ENCODE results near the gene MYRIP.

The MYRIP gene

GRCh38 chr3:39941931-39942330 lies 132.5 kb downstream of the MYRIP start:
- no peak for DNase-seq (ENCODE audit: low read depth)
- no peak overlapping the region for H3K4me3 ChIP-seq (ENCODE audit: low read depth, low read length)
- TF ChIP-seq CTCF (IDR thresholded peaks at IDR 0.05; ENCODE audit: insufficient read depth, low read depth, low read length, missing control alignments), result no peak

GRCh38 chr3:39960515-39961191 lies 151.2 kb downstream of the MYRIP start:
- no peak for TF ChIP-seq CTCF (IDR thresholded peaks at IDR 0.05; ENCODE audit: insufficient read depth, low read depth, low read length, missing control alignments)
- no peak overlapping the region for H3K4me3 ChIP-seq (ENCODE audit: low read depth, low read length)
- no peak for DNase-seq (ENCODE audit: low read depth)

GRCh38 chr3:39961230-39961629 lies 151.8 kb downstream of the MYRIP start:
- no peak overlapping the region for H3K4me3 ChIP-seq (ENCODE audit: low read depth, low read length)
- DNase-seq (ENCODE audit: low read depth), result no peak
- TF ChIP-seq CTCF (IDR thresholded peaks at IDR 0.05; ENCODE audit: insufficient read depth, low read depth, low read length, missing control alignments), result no peak

GRCh38 chr3:39962581-39962980 lies 153.2 kb downstream of the MYRIP start:
- DNase-seq (ENCODE audit: low read depth), result no peak
- no peak for TF ChIP-seq CTCF (IDR thresholded peaks at IDR 0.05; ENCODE audit: insufficient read depth, low read depth, low read length, missing control alignments)
- H3K4me3 ChIP-seq (ENCODE audit: low read depth, low read length), result no peak overlapping the region

GRCh38 chr3:39965461-39965860 lies 156.1 kb downstream of the MYRIP start:
- TF ChIP-seq CTCF (IDR thresholded peaks at IDR 0.05; ENCODE audit: insufficient read depth, low read depth, low read length, missing control alignments), result no peak
- no peak overlapping the region for H3K4me3 ChIP-seq (ENCODE audit: low read depth, low read length)
- DNase-seq (ENCODE audit: low read depth), result no peak

GRCh38 chr3:39965997-39966396 lies 156.6 kb downstream of the MYRIP start:
- TF ChIP-seq CTCF (IDR thresholded peaks at IDR 0.05; ENCODE audit: insufficient read depth, low read depth, low read length, missing control alignments), result no peak
- no peak overlapping the region for H3K4me3 ChIP-seq (ENCODE audit: low read depth, low read length)
- DNase-seq (ENCODE audit: low read depth), result no peak

- no peak for DNase-seq (ENCODE audit: low read depth)
- no peak for TF ChIP-seq CTCF (IDR thresholded peaks at IDR 0.05; ENCODE audit: insufficient read depth, low read depth, low read length, missing control alignments)
- H3K4me3 ChIP-seq (ENCODE audit: low read depth, low read length), result no peak overlapping the region
These were observed 161.6 kb downstream of the MYRIP start for GRCh38 chr3:39970982-39971381.

Data from GM12865 (cell line).